Smooth muscle cell (in vitro differentiated cells): ENCODE results near the gene RAP1GAP. TPM values are rescaled to one million over a fixed set of nuclear protein-coding genes. Genes with fewer than 3 reads are reported as not detected.

Experiments used
- DNase-seq: peaks from one replicate; lab custom pipeline; 2025; ENCODE audit not compliant: unreplicated experiment; lab: John Stamatoyannopoulos, UW
- H2AFZ ChIP-seq: fragments of 200-600 bp; sonication (generic); 2 replicates; pipeline ENCODE4 v1.6.0; 2016; ENCODE audit warnings: antibody characterized with exemption, low read depth, mild to moderate bottlenecking
- H3F3A ChIP-seq: fragments of 200-600 bp; sonication (generic); 2 replicates; pipeline ENCODE4 v1.6.0; 2017; ENCODE audit warnings: antibody characterized with exemption, low read depth
- H3K27ac ChIP-seq: fragments of 200-600 bp; sonication (generic); 2 replicates; pipeline ENCODE4 v1.5.1; 2016; ENCODE audit warnings: low read depth, mild to moderate bottlenecking
- H3K27me3 ChIP-seq: fragments of 200-600 bp; sonication (generic); 2 replicates; pipeline ENCODE4 v1.6.1; 2016; ENCODE audit warnings: low read depth, mild to moderate bottlenecking
- H3K36me3 ChIP-seq: fragments of 200-600 bp; sonication (generic); 2 replicates; pipeline ENCODE4 v1.5.1; 2016; ENCODE audit warnings: low read depth
- H3K4me1 ChIP-seq: fragments of 200-600 bp; sonication (generic); 2 replicates; pipeline ENCODE4 v1.5.1; 2016; ENCODE audit warnings: low read depth
- H3K4me2 ChIP-seq: fragments of 200-600 bp; sonication (generic); 2 replicates; pipeline ENCODE4 v1.6.0; 2016; ENCODE audit warnings: mild to moderate bottlenecking
- H3K4me3 ChIP-seq: fragments of 200-600 bp; sonication (generic); 2 replicates; pipeline ENCODE4 v1.5.1; 2016; ENCODE audit warnings: mild to moderate bottlenecking
- H3K79me2 ChIP-seq: fragments of 200-600 bp; sonication (generic); 2 replicates; pipeline ENCODE4 v1.6.0; 2016; ENCODE audit warnings: low read depth, mild to moderate bottlenecking
- H3K9ac ChIP-seq: fragments of 200-600 bp; sonication (generic); 2 replicates; pipeline ENCODE4 v1.6.0; 2016; ENCODE audit warnings: low read depth
- H3K9me3 ChIP-seq: fragments of 200-600 bp; sonication (generic); replicated peaks from 2 replicates; pipeline ENCODE4 v1.5.1; 2016; ENCODE audit warnings: low read depth
- H4K20me1 ChIP-seq: fragments of 200-600 bp; sonication (generic); 2 replicates; pipeline ENCODE4 v1.6.0; 2016; ENCODE audit warnings: low read depth
- WGBS: methylation state at CpG from one replicate; pipeline ENCODE4 v1.1.7; 2016; ENCODE audit warnings: low lambda C conversion rate; 5-methylcytosine and 5-hydroxymethylcytosine counted together
- polyA plus RNA-seq: library from polyadenylated mRNA; unstranded; fragments of >200 nt; fragmentation: Nextera tagmentation; extraction: Ambion mirVana; gene quantifications from 2 replicates; pipeline ENCODE4 v1.2.1, GENCODE V29; 2016
- total RNA-seq: library from RNA; depleted of rRNA; stranded (reverse); fragments of >200 nt; gene quantifications from 2 replicates; pipeline ENCODE4 v1.2.3, GENCODE V29; 2014
- TF ChIP-seq, protein P1 (sequence below): fragments of 200-600 bp; sonication (generic); IDR thresholded peaks from 2 replicates; pipeline ENCODE4 v1.5.1; 2017; ENCODE audit warnings: borderline replicate concordance, mild to moderate bottlenecking, antibody characterized with exemption; ENCODE audit not compliant: insufficient read depth, poor library complexity, severe bottlenecking

The RAP1GAP gene
- total and polyA plus RNA-seq, 2 experiments from 2014 or later, result 0.99 to 4.1 TPM

DNA sequence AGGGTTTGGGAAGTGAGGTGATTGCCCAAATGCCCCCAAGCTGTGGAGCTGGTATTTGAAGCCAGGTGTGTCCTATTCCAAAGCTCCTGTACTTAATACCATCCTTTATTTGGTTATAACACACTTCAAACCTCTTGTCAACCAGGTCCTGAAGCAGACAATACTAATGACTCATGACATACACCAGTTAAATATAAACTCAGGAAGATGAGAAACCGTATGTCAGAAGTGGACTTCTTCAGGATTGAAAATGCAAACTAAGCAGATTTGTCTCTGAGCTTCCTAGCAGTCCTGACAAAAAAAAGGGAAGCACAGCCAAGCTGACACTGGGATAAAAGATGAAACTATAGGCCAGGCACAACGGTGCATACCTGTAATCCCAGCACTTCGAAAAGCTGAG lies 89.4 kb downstream of the RAP1GAP start:
- WGBS, result 62% methylated on average over 3 of the region's 3 CpGs

DNA sequence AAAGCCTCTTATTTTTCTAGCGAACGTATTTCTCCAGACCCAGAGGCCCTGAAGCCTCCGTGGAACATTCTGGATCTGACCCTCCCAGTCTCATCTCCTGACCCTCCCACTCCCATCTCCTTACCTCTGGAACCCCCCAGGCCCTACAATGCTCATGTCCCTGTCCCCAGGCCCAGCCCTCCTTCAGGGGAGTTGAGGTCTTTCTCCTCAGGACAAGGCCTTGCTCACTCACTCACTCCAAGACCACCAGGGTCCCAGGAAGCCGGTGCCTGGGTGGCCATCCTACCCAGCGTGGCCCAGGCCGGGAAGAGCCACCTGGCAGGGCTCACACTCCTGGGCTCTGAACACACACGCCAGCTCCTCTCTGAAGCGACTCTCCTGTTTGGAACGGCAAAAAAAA lies 91.2 kb downstream of the RAP1GAP start:
- no peak overlapping the region for H3K4me2 ChIP-seq
- H3K36me3 ChIP-seq, result no peaks in the 10 kb centered on the region
- no peaks in the 10 kb centered on the region for H3K27me3 ChIP-seq
- 93% methylated on average over 9 of the region's 9 CpGs for WGBS
- no peaks in the 10 kb centered on the region for H4K20me1 ChIP-seq
- H3K79me2 ChIP-seq, result no peaks in the 10 kb centered on the region
- peaks cover 15% of the 10 kb centered on the region for H3K4me1 ChIP-seq
- TF ChIP-seq, protein P1, sequence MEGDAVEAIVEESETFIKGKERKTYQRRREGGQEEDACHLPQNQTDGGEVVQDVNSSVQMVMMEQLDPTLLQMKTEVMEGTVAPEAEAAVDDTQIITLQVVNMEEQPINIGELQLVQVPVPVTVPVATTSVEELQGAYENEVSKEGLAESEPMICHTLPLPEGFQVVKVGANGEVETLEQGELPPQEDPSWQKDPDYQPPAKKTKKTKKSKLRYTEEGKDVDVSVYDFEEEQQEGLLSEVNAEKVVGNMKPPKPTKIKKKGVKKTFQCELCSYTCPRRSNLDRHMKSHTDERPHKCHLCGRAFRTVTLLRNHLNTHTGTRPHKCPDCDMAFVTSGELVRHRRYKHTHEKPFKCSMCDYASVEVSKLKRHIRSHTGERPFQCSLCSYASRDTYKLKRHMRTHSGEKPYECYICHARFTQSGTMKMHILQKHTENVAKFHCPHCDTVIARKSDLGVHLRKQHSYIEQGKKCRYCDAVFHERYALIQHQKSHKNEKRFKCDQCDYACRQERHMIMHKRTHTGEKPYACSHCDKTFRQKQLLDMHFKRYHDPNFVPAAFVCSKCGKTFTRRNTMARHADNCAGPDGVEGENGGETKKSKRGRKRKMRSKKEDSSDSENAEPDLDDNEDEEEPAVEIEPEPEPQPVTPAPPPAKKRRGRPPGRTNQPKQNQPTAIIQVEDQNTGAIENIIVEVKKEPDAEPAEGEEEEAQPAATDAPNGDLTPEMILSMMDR, result no peak
- no peak overlapping the region for H3K9ac ChIP-seq
- no peaks in the 10 kb centered on the region for H3K9me3 ChIP-seq
- DNase-seq, result no peak
- H3K4me3 ChIP-seq, result no peak overlapping the region
- no peak overlapping the region for H2AFZ ChIP-seq
- no peaks in the 10 kb centered on the region for H3F3A ChIP-seq
- no peak overlapping the region for H3K27ac ChIP-seq

More for the DNA sequence above, 89.4 kb downstream of the RAP1GAP start:
- no peaks in the 10 kb centered on the region for H3F3A ChIP-seq
- no peak overlapping the region for H3K4me2 ChIP-seq
- TF ChIP-seq, protein P1, result no peak
- H3K9me3 ChIP-seq, result no peaks in the 10 kb centered on the region
- no peaks in the 10 kb centered on the region for H4K20me1 ChIP-seq
- H3K27me3 ChIP-seq, result no peaks in the 10 kb centered on the region
- H2AFZ ChIP-seq, result no peak overlapping the region
- H3K9ac ChIP-seq, result no peak overlapping the region
- no peaks in the 10 kb centered on the region for H3K79me2 ChIP-seq
- no peak for DNase-seq
- H3K36me3 ChIP-seq, result no peaks in the 10 kb centered on the region
- no peak overlapping the region for H3K4me3 ChIP-seq
- H3K4me1 ChIP-seq, result peaks cover 4% of the 10 kb centered on the region
- no peak overlapping the region for H3K27ac ChIP-seq

DNA sequence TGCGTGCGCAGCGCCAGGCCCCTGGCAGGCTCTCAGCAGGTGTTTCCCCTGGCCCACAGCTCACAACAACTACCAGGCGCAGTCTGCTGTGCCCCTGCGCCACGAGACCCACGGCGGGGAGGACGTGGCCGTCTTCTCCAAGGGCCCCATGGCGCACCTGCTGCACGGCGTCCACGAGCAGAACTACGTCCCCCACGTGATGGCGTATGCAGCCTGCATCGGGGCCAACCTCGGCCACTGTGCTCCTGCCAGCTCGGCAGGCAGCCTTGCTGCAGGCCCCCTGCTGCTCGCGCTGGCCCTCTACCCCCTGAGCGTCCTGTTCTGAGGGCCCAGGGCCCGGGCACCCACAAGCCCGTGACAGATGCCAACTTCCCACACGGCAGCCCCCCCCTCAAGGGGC lies 91.8 kb downstream of the RAP1GAP start:
- Histone ChIP-seq H2AFZ (no peak overlapping the region), H3K4me2 (no peak overlapping the region), H3K36me3 (no peaks in the 10 kb centered on the region), H3K4me3 (no peak overlapping the region), H3K27ac (no peak overlapping the region), H3K9ac (no peak overlapping the region), H3K9me3 (no peaks in the 10 kb centered on the region), H3K4me1 (peaks cover 15% of the 10 kb centered on the region), H3K79me2 (no peaks in the 10 kb centered on the region), H3K27me3 (no peaks in the 10 kb centered on the region), H3F3A (no peaks in the 10 kb centered on the region), H4K20me1 (no peaks in the 10 kb centered on the region)
- WGBS, result 97% methylated on average over 26 of the region's 26 CpGs
- DNase-seq, result no peak
- TF ChIP-seq, protein P1, result no peak

DNA sequence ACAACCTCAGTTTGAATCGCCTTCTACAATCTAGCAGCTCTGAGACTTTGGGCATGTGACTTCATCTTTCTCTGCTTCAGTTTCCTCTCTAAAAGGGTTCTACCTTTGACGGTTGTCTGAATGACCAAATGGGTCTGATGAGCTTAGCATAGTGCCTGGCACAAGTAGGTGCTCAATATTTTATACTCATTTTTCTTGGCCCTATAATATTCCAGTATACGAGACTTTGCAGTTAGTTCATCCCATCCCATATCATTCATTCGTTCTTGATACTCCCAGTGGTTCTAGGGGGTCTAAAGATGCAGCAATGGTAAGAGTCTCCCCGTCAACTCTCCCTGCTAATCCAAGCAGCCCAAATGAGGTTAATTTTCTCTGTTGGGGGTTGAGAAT lies 92.4 kb downstream of the RAP1GAP start:
- TF ChIP-seq, protein P1, result no peak
- no peak overlapping the region for H2AFZ ChIP-seq
- no peaks in the 10 kb centered on the region for H3K79me2 ChIP-seq
- DNase-seq, result no peak
- no peak overlapping the region for H3K4me3 ChIP-seq
- 91% methylated on average over 5 of the region's 5 CpGs for WGBS
- no peaks in the 10 kb centered on the region for H3F3A ChIP-seq
- H3K4me1 ChIP-seq, result peaks cover 15% of the 10 kb centered on the region
- H3K36me3 ChIP-seq, result no peaks in the 10 kb centered on the region
- H3K27me3 ChIP-seq, result no peaks in the 10 kb centered on the region
- H3K9me3 ChIP-seq, result no peaks in the 10 kb centered on the region
- no peak overlapping the region for H3K27ac ChIP-seq
- no peak overlapping the region for H3K9ac ChIP-seq
- no peaks in the 10 kb centered on the region for H4K20me1 ChIP-seq
- no peak overlapping the region for H3K4me2 ChIP-seq
